ENCODE data around the gene TLCD3B. TPM values are rescaled to one million over a fixed set of nuclear protein-coding genes. Genes with fewer than 3 reads are reported as not detected.

Gene TLCD3B
- total and polyA plus RNA-seq, 2 of the 4 experiments (the other 2 are of a cell fraction): 0.19 TPM; not detected in 1

DNA sequence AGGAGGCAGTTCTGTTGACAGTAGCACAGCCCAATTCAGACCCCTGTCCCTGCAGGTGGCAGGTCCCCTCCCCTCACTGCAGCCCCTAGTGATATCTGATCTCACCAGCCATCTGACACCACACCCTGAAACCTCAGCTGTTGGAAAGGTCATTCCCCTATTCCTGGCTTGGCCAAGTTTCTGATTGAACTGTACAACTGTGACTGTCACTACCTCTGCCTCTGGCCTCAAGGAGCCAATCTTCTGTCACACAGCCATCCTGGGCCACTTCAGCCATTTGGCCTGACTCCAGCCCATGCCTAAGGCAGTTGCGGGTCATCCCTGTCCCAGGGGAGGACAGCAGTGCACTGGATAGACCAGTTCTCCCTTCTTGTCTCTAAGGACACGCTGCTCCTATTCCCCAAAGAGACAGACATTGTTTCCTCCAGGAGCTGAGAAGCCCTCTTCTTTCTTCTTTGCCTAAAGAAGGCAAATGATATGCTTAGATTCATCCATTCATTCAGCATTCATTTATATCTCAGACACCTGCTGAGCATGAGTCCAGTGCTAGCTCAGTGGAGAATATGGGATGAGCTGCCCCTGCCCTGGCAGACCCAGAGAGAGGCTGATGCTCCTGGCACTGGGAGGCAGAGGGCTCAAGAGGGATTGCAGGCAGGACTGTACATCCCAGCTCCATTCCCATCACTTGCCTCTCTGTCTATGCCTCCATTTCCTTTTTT, 29.9 kb upstream of the TLCD3B start:
- H4K20me1 ChIP-seq (ENCODE audit: insufficient read depth, low read length): peaks cover 4% of the 10 kb centered on the region
- H3K79me1 ChIP-seq (ENCODE audit: low read depth in 1 of 2, low read length in 2 of 2): peaks cover 15 to 20% of the 10 kb centered on the region in 2 experiments; a peak in 3 of 4 replicates
- ChIA-PET CTCF (no interaction called here), POLR2A (ENCODE audit: unreplicated experiment) (no interaction called here)
- H4K8ac ChIP-seq (ENCODE audit: low read depth in 2 of 2, low read length in 2 of 2): no peak overlapping the region
- H3K4me1 ChIP-seq (ENCODE audit: control insufficient read depth, insufficient read depth, low read length): peaks cover 18% of the 10 kb centered on the region
- H4K91ac ChIP-seq (ENCODE audit: insufficient read depth, low read depth, low read length): no peak overlapping the region
- H3K27ac ChIP-seq (ENCODE audit: insufficient read depth, low read length): peak overlapping the region; percentile 9; the same call in 1 of the 2 replicates
- H3K9me1 ChIP-seq (ENCODE audit: insufficient read depth, low read length): peaks cover 9% of the 10 kb centered on the region
- H2AK5ac ChIP-seq (ENCODE audit: low read depth, low read length): peak overlapping the region; percentile 35; the same call in 1 of the 2 replicates
- H2AK9ac ChIP-seq (replicated peaks; ENCODE audit: low read depth, low read length, poor library complexity): peak overlapping the region; percentile 31
- H2AFZ ChIP-seq (replicated peaks; ENCODE audit: low read length, poor library complexity): no peak overlapping the region
- peaks cover 2% of the 10 kb centered on the region; the same call in 1 of the 2 replicates for H3K36me3 ChIP-seq (ENCODE audit: control insufficient read depth, insufficient read depth, low read length)
- H3K23ac ChIP-seq (ENCODE audit: low read depth, low read length): no peak overlapping the region
- no peak overlapping the region; the same call in 1 of the 2 replicates for H3K4me2 ChIP-seq (ENCODE audit: low read depth, low read length)
- no peak overlapping the region for H2BK5ac ChIP-seq (ENCODE audit: low read depth, low read length, poor library complexity, severe bottlenecking)
- H3K4me3 ChIP-seq (ENCODE audit: insufficient read depth, low read depth, low read length): no peak overlapping the region
- H3K18ac ChIP-seq (ENCODE audit: low read depth, low read length): no peak overlapping the region
- H3K27me3 ChIP-seq (ENCODE audit: control insufficient read depth, insufficient read depth, low read length): no peaks in the 10 kb centered on the region
- no TSS peak for BruUV-seq (replicated peaks)
- in situ Hi-C loops (cut with MboI; ENCODE audit: low sequenced_read_pairs): no loop called here
- WGBS, 2 experiments (ENCODE audit: extremely low coverage in 2 of 2, insufficient read length in 1 of 2): 50% methylated on average over 1 of the region's 2 CpGs; no CpG with 5 or more reads in 1 of the 2 experiments
- no peak overlapping the region for H3K9ac ChIP-seq (ENCODE audit: low read depth, low read length)
- H3K4ac ChIP-seq (ENCODE audit: low read depth, low read length): no peak overlapping the region
- dilution Hi-C loops (cut with HindIII; ENCODE audit: low sequenced_read_pairs, unreplicated experiment): no loop called here
- H3K56ac ChIP-seq (ENCODE audit: extremely low read depth, insufficient read depth, low read length): no peak overlapping the region
- intact Hi-C loops (cut with micrococcal nuclease): no loop called here
- no peak overlapping the region; the same call in 1 of the 2 replicates for H4K5ac ChIP-seq (ENCODE audit: low read depth, low read length)
- H3K14ac ChIP-seq (replicated peaks; ENCODE audit: low read depth, low read length): no peak overlapping the region
- DNase-seq (no peak), ATAC-seq (ENCODE audit: low read depth) (no peak)
- no peak overlapping the region for H2BK20ac ChIP-seq (ENCODE audit: low read depth, low read length)
- no peaks in the 10 kb centered on the region for H3K9me3 ChIP-seq (ENCODE audit: control insufficient read depth, insufficient read depth, low read length)
- no peak overlapping the region for H2BK120ac ChIP-seq (ENCODE audit: low read depth, low read length)
- no peak overlapping the region for H2BK15ac ChIP-seq (ENCODE audit: low read depth, low read length)
- TF ChIP-seq BHLHE40 (IDR thresholded peaks at IDR 0.05; ENCODE audit: low read depth, low read length) (no peak), CTCF (conservative IDR thresholded peaks at IDR 0.05; ENCODE audit: low read depth, low read length) (no peak), NFE2L2 (IDR thresholded peaks at IDR 0.05; ENCODE audit: low read depth, low read length) (no peak), MAFK (IDR thresholded peaks at IDR 0.05; ENCODE audit: low read depth, low read length) (no peak), RAD21 (IDR thresholded peaks at IDR 0.05; ENCODE audit: low read length) (no peak), MXI1 (IDR thresholded peaks at IDR 0.05; ENCODE audit: borderline replicate concordance, low read depth, low read length) (no peak), RCOR1 (IDR thresholded peaks at IDR 0.05; ENCODE audit: insufficient replicate concordance, low read length) (no peak), SMC3 (IDR thresholded peaks at IDR 0.05; ENCODE audit: low read depth, low read length) (no peak), RFX5 (IDR thresholded peaks at IDR 0.05; ENCODE audit: low read depth, low read length) (no peak), MAZ (IDR thresholded peaks at IDR 0.05; ENCODE audit: borderline replicate concordance, low read depth, low read length) (no peak), FOS (IDR thresholded peaks at IDR 0.05; ENCODE audit: low read depth, low read length) (no peak), ELK1 (IDR thresholded peaks at IDR 0.05; ENCODE audit: borderline replicate concordance, low read depth, low read length) (no peak), POLR2A (IDR thresholded peaks at IDR 0.05; ENCODE audit: low read depth, low read length) (no peak), CHD1 (IDR thresholded peaks at IDR 0.05; ENCODE audit: low read depth, low read length) (no peak)
- TF ChIP-seq, protein P1, sequence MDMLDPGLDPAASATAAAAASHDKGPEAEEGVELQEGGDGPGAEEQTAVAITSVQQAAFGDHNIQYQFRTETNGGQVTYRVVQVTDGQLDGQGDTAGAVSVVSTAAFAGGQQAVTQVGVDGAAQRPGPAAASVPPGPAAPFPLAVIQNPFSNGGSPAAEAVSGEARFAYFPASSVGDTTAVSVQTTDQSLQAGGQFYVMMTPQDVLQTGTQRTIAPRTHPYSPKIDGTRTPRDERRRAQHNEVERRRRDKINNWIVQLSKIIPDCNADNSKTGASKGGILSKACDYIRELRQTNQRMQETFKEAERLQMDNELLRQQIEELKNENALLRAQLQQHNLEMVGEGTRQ (IDR thresholded peaks at IDR 0.05; ENCODE audit: low read depth, low read length): no peak
